Measurements from ENCODE around the gene STX5. TPM values are rescaled to one million over a fixed set of nuclear protein-coding genes. Genes with fewer than 3 reads are reported as not detected.
A peak's percentile ranks its signal among the peaks of the same experiment; 100 is the strongest.

The STX5 gene
- total and polyA plus RNA-seq, 9 of the 15 experiments (the other 6 are each of a cell fraction or from before 2014, with no cell fraction given): 2.8 to 28.6 (median 23.7) TPM

DNA sequence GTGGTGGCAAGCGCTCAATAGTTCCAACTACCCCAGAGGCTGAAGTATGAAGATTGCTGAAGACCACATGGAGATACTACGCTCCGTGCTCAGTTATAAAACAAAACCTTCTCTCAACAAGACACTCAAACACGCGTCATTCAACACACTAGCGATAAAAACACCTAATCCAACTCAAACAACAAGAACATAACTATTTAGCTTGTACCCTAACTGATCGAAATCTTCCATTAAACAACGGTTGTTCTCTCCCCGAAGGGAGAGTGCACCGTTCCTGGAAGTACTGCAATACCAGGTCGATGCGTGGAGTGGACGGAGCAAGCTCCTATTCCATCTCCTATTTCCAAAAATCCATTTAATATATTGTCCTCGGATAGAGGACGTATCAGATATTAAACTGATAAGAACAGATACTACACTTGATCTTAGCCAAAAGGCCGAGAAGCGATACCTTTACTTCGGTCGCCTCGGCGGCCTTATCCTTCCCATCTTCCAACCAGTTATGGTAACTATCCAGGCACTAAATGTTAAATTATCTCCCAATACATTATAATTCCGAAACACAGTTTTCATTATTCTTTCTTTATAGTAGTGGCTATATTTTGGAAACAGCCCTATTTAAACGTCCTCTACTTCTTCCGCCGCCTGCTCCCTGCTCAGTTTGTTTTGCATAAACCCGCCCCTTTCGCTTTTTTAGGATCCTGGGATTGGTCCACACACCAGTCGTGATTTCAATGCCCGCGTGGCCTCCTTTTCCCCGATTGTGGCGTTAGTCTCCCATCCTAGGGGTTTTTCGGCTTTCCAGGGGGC, 9.7 kb upstream of the STX5 start (continued):
- TF ChIP-seq, protein P1, sequence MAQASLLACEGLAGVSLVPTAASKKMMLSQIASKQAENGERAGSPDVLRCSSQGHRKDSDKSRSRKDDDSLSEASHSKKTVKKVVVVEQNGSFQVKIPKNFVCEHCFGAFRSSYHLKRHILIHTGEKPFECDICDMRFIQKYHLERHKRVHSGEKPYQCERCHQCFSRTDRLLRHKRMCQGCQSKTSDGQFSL (CRISPR knock-in tag; IDR thresholded peaks at IDR 0.05): peak; percentile 85
- TF ChIP-seq, protein P1 (tag; IDR thresholded peaks at IDR 0.05): no peak
- TF ChIP-seq SMAD2 (IDR thresholded peaks at IDR 0.05; ENCODE audit: low read depth, low read length) (no peak), ASH1L (IDR thresholded peaks at IDR 0.05; ENCODE audit: borderline replicate concordance, low read depth, partially characterized antibody) (peak; percentile 91), HLTF (IDR thresholded peaks at IDR 0.05) (peak; percentile 97), NR2C2 (CRISPR knock-in tag; IDR thresholded peaks at IDR 0.05) (peak; percentile 89), NR2C2 (tag; IDR thresholded peaks at IDR 0.05) (peak; percentile 81; the same call in 1 of the 2 replicates), NR2F6 (CRISPR knock-in tag; IDR thresholded peaks at IDR 0.05) (peak; percentile 100), SETDB1 (IDR thresholded peaks at IDR 0.05; ENCODE audit: low read length) (no peak), POU5F1 (IDR thresholded peaks at IDR 0.05; ENCODE audit: borderline replicate concordance, low read depth, low read length, partially characterized antibody) (no peak), LCOR (CRISPR knock-in tag; IDR thresholded peaks at IDR 0.05) (peak; percentile 98), ZNF146 (CRISPR knock-in tag; IDR thresholded peaks at IDR 0.05; ENCODE audit: unreplicated experiment) (no peak), KHSRP (IDR thresholded peaks at IDR 0.05) (peak; percentile 97), ATF7 (IDR thresholded peaks at IDR 0.05) (peak; percentile 93), RFX1 (IDR thresholded peaks at IDR 0.05) (peak; percentile 80), RAD21 (CRISPR knock-in tag; conservative IDR thresholded peaks at IDR 0.05 in 1 of 2, IDR thresholded peaks at IDR 0.05 in 1 of 2) (peak; percentile 33 to 74; a peak in 3 of 4 replicates), BACH1 (tag; IDR thresholded peaks at IDR 0.05) (peak; percentile 83), POLR2A (conservative IDR thresholded peaks at IDR 0.05) (peak; percentile 100), SMARCA4 (IDR thresholded peaks at IDR 0.05) (peak; percentile 51; the same call in 1 of the 2 replicates), MAFK (IDR thresholded peaks at IDR 0.05; ENCODE audit: low read length) (peak; percentile 15; the same call in 1 of the 2 replicates), ETV5 (CRISPR knock-in tag; IDR thresholded peaks at IDR 0.05; ENCODE audit: low read depth) (peak; percentile 85), ZNF282 (CRISPR knock-in tag; IDR thresholded peaks at IDR 0.05) (peak; percentile 98), ZNF57 (CRISPR knock-in tag; IDR thresholded peaks at IDR 0.05) (peak; percentile 98)
- TF ChIP-seq, protein P2, sequence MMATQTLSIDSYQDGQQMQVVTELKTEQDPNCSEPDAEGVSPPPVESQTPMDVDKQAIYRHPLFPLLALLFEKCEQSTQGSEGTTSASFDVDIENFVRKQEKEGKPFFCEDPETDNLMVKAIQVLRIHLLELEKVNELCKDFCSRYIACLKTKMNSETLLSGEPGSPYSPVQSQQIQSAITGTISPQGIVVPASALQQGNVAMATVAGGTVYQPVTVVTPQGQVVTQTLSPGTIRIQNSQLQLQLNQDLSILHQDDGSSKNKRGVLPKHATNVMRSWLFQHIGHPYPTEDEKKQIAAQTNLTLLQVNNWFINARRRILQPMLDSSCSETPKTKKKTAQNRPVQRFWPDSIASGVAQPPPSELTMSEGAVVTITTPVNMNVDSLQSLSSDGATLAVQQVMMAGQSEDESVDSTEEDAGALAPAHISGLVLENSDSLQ (IDR thresholded peaks at IDR 0.05): peak; percentile 83
- TF ChIP-seq, protein P3, sequence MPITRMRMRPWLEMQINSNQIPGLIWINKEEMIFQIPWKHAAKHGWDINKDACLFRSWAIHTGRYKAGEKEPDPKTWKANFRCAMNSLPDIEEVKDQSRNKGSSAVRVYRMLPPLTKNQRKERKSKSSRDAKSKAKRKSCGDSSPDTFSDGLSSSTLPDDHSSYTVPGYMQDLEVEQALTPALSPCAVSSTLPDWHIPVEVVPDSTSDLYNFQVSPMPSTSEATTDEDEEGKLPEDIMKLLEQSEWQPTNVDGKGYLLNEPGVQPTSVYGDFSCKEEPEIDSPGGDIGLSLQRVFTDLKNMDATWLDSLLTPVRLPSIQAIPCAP (CRISPR knock-in tag; IDR thresholded peaks at IDR 0.05; ENCODE audit: borderline replicate concordance): peak; percentile 90
- TF ChIP-seq, protein P4, sequence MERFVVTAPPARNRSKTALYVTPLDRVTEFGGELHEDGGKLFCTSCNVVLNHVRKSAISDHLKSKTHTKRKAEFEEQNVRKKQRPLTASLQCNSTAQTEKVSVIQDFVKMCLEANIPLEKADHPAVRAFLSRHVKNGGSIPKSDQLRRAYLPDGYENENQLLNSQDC (CRISPR knock-in tag; IDR thresholded peaks at IDR 0.05): peak; percentile 100

Data from K562 (cell line).